ENCODE results near the gene ADAMTS16.
"Not testable (repeated sequence)": the region's sequence is repeated elsewhere in the genome, so short reads cannot be mapped to it uniquely, and the experiment has no call there.

ADAMTS16 gene

DNA sequence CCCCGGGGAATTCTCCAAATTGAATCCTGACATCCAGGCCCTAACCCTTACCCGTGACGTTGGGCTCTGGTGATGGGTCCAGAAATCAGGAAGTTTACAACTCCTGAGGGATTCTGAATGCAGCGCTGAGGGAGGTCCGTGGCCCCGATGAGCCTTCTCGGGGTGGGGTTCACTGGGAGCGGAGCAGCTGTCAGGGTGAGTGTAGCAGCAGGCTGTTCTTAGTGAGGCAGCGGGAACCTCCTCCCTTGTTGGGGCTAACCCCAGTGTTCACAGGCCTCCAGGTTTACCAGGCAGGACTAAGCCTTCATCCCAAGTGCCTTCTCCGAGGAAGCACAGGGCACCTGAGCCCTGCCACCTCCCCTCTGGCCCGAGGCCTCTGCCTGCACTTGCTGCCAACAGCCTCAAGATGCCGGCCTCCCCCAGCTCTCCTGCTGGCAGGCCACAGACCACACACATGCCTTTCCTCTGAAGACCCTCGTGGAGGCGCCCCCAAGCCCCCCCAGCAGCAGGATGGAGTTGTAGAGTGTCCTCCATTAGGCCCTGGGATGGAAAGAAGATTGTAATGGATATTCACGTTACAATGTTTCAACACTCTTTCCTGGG, 7.3 kb upstream of the ADAMTS16 start:
- DNase-seq (ENCODE audit: low read depth in 1 of 2, low spot score in 1 of 2): no peak
- TF ChIP-seq JUND (IDR thresholded peaks at IDR 0.05; ENCODE audit: low read depth): no peak
- in situ Hi-C loops (cut with HindIII; ENCODE audit: low pct_unique_long_range_greater_than_20kb, low sequenced_read_pairs): no loop called here

DNA sequence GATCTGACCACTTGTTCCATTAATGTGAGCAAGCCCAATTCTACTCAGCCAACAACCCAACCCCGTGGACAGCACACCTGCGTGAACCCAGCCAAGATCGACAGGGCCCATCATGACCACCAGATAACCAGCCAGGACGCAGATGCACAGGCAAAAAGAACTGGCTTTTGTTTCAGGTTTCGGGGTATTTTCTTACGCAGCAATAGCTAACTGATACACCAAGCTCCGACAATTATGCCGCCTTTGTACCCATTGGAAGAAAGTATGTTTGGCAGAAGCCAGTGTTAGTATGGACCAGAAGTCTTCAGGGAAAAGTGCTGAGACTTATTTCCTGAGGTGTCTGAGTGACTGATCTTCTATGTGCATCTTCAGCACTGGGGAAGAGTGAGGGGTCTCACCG, 6.0 kb upstream of the ADAMTS16 start:
- no peak for DNase-seq (ENCODE audit: low read depth in 1 of 2, low spot score in 1 of 2)
- in situ Hi-C loops (cut with HindIII; ENCODE audit: low pct_unique_long_range_greater_than_20kb, low sequenced_read_pairs): no loop called here
- no peak for TF ChIP-seq JUND (IDR thresholded peaks at IDR 0.05; ENCODE audit: low read depth)

DNA sequence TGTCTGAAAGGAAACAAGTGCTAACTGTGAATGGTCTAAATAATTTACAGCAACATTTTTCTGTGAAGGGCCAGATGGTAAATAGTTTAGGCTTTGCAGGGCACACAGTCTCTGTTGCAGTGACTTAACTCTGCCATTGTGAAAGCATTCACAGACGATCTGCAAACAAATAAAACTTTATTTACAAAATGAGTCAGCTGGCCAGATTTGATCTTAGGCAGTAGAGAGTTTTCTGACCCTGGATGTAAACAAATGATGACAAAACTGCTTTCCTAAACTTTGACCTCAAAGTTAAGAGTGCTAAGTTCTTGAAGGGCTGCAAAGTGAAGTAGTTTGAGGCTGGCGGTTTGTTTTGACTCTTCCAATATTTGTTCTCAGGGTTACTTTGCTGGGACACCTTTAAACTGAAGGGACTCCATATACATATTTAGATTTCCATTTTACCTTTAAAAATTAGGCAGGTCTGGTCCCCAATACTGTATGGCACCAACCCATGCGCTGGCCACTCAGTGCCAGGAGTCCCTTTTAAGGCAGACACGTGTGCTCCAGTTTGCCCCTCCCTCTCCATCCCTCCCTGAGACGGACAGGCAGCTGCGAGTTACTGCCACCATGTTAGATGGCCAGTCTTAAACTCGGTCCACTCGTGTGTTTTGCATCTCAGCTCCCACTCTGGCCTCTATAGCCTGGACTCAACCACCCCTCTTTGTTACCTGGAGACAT, 4.0 kb upstream of the ADAMTS16 start:
- peak; percentile 95 for TF ChIP-seq JUND (IDR thresholded peaks at IDR 0.05; ENCODE audit: low read depth)
- in situ Hi-C loops (cut with HindIII; ENCODE audit: low pct_unique_long_range_greater_than_20kb, low sequenced_read_pairs): no loop called here
- peak; percentile 45 to 75 for DNase-seq (ENCODE audit: low read depth in 1 of 2, low spot score in 1 of 2)

DNA sequence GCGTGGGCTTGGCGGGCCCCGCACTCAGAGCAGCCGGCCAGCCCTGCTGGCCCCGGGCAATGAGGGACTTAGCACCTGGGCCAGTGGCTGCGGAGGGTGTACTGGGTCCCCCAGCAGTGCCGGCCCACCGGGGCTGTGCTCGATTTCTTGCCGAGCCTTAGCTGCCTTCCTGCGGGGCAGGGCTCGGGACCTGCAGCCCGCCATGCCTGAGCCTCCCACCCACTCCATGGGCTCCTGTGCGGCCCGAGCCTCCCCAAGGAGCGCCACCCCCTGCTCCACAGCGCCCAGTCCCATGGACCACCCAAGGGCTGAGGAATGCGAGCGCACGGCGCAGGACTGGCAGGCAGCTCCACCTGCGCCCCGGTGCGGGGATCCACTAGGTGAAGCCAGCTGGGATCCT, 2.3 kb upstream of the ADAMTS16 start:
- in situ Hi-C loops (cut with HindIII; ENCODE audit: low pct_unique_long_range_greater_than_20kb, low sequenced_read_pairs); DNase-seq (ENCODE audit: low read depth in 1 of 2, low spot score in 1 of 2): not testable (repeated sequence)

DNA sequence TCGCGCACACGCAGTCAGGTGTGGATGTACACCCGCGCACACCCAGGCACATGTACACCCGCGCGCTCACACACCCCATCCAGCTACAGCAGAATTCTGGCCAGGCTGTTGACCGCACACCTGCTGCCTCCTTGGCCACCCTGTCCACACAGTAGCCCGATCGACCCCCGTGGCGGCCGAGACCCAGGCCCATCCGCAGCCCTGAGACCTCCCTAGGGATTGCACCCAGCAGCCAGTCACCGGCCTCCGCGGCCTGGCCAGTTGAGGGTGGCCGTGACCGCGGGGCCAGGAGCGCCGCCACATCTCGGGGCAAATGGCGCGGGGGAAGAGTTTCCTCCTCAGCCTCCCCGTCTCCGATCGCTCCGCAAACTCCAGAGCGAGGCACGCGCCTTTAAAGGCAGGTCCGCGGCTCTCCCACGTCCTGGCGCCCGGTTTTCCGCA, 774 bp upstream of the ADAMTS16 start:
- in situ Hi-C loops (cut with HindIII; ENCODE audit: low pct_unique_long_range_greater_than_20kb, low sequenced_read_pairs): no loop called here
- TF ChIP-seq JUND (IDR thresholded peaks at IDR 0.05; ENCODE audit: low read depth): no peak
- DNase-seq (ENCODE audit: low read depth in 1 of 2, low spot score in 1 of 2): no peak

DNA sequence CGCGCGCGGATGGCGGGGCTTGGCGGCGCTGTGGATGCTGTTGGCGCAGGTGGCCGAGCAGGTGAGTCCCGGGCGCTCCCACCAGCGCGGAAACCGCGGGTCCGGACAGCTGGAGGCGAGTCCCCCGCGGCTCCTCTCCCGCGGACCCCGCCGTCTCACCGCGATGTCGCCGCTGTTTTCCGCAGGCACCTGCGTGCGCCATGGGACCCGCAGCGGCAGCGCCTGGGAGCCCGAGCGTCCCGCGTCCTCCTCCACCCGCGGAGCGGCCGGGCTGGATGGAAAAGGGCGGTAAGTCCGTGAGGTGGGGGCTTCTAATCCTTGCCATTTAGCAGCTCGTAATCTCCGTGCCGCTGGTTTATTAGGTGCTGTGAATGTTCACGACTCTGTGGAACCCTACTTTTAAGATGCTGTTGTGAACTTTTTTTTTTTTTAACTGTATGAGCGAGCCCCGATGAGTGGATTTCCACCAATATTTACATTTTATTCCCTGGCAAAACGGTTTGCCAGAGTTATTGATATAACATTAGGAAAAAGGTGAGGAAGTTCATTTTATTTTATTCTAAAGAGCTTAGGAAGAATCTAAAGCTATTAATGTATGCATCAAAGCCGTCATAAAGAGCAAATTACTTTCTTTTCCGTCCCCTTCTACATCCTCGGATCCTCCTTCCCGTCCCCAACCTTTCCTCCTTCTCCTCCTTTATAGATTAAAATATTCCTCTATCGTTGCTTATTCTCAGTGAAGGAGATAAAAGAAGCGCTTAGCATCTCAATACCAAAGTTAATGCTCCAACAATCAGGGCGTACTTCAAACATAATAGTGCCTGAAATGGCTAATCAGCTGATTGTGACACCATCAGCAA, 579 bp downstream of the ADAMTS16 start:
- TF ChIP-seq JUND (IDR thresholded peaks at IDR 0.05; ENCODE audit: low read depth): no peak
- in situ Hi-C loops (cut with HindIII; ENCODE audit: low pct_unique_long_range_greater_than_20kb, low sequenced_read_pairs): no loop called here
- DNase-seq (ENCODE audit: low read depth in 1 of 2, low spot score in 1 of 2): no peak

DNA sequence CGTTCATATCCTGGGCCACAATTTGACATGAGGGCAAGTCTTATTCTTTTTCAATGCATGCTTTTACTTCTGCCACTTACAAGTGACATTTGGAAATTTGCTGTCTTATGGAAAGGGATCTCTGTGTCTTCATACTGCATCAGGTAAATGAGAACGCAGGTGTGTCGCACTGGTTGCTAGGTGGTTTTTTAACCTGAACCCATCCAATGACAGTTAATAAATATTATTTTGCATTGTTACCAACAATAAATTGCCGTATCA, 1.1 kb downstream of the ADAMTS16 start:
- in situ Hi-C loops (cut with HindIII; ENCODE audit: low pct_unique_long_range_greater_than_20kb, low sequenced_read_pairs): no loop called here
- no peak for DNase-seq (ENCODE audit: low read depth in 1 of 2, low spot score in 1 of 2)
- TF ChIP-seq JUND (IDR thresholded peaks at IDR 0.05; ENCODE audit: low read depth): no peak

DNA sequence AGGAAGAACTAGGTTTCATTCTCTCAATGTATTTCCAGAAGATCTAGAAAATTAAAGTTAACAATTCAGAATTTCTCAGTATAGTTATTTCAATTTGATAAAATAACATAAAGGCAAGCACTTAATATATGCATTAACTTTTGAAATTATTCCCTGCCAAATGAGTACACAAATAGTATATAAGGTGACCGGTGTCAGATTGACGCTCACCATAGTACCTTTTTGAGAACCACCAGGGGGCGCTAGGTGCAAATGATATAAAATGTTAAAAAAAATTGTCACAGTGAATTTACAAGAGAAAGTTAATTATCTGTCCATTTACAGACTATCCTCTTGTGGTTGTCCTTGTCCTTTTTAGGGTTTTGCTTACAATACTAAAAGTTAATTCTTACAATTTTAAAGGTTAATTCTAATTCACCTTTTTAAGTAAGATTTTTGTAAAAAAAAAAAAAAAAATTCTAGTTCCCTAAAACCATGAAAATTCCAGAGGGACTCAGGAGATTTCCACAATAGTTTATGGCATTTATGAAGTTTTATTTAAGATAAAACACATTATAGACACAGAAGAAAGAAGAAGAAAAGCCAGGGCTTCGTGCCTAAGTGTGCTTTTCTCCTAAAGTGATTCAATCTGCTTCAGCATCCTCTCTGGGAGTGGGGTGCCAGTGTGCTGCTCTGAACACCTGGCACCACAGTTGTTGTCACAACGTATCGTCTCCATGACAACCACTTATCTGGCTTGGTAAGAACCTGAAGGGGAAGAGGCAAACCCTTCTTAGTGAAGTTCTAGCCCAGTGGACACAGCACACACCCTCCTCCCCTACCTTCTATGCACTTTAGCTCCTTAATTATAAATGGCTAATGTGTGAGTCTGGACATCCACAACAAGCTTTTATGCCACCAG, 1.7 kb downstream of the ADAMTS16 start:
- in situ Hi-C loops (cut with HindIII; ENCODE audit: low pct_unique_long_range_greater_than_20kb, low sequenced_read_pairs): no loop called here
- TF ChIP-seq JUND (IDR thresholded peaks at IDR 0.05; ENCODE audit: low read depth): no peak
- peak; percentile 61 to 75 for DNase-seq (ENCODE audit: low read depth in 1 of 2, low spot score in 1 of 2)

DNA sequence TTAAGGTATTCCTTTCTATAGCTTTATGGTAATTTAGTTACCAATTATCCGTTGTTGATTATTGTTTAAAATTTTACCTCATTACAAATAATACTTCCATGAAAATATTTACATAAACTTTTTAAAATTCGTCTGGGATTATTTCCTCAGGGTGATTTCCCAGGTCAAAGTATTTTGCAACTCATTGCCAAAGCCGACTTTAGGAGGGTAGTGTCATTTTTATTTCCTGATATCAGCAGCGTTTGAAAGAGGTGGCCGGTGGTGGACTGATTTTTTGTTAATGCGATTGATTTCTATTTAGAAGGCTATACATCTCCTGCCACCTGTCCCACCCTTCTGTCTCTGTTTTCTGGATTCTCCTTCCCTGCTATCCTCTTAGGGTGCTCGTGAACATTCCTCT, 4.3 kb downstream of the ADAMTS16 start:
- TF ChIP-seq JUND (IDR thresholded peaks at IDR 0.05; ENCODE audit: low read depth): no peak
- DNase-seq (ENCODE audit: low read depth in 1 of 2, low spot score in 1 of 2): no peak
- in situ Hi-C loops (cut with HindIII; ENCODE audit: low pct_unique_long_range_greater_than_20kb, low sequenced_read_pairs): no loop called here

DNA sequence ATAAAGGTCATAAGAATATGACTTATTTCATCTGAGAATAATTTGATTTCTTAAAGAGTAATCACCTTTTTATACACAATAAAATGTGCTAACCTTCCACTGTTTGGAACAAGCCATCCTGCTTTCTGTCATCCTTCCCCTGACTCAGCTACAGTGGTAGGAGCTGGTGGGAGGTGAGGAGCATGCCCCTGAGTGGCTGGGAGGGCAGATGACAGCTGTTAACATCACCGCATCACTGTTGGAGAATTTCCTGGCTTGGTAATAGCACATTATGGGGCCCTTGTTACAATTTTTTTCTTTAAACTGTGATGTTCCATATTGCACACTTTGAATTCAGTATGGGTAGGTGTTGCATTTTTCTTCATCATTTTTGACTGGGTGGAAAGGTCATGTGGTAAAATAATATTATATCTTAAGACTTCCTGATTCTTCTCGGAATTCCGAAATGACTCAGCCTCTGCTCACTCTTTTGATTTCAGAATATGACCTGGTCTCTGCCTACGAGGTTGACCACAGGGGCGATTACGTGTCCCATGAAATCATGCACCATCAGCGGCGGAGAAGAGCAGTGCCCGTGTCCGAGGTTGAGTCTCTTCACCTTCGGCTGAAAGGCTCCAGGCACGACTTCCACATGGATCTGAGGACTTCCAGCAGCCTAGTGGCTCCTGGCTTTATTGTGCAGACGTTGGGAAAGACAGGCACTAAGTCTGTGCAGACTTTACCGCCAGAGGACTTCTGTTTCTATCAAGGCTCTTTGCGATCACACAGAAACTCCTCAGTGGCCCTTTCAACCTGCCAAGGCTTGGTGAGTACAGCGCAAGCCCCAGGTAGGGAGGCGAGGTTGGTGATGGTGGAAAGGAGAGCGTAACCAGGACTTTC, 5.8 kb downstream of the ADAMTS16 start:
- no peak for DNase-seq (ENCODE audit: low read depth in 1 of 2, low spot score in 1 of 2)
- TF ChIP-seq JUND (IDR thresholded peaks at IDR 0.05; ENCODE audit: low read depth): no peak
- in situ Hi-C loops (cut with HindIII; ENCODE audit: low pct_unique_long_range_greater_than_20kb, low sequenced_read_pairs): no loop called here

DNA sequence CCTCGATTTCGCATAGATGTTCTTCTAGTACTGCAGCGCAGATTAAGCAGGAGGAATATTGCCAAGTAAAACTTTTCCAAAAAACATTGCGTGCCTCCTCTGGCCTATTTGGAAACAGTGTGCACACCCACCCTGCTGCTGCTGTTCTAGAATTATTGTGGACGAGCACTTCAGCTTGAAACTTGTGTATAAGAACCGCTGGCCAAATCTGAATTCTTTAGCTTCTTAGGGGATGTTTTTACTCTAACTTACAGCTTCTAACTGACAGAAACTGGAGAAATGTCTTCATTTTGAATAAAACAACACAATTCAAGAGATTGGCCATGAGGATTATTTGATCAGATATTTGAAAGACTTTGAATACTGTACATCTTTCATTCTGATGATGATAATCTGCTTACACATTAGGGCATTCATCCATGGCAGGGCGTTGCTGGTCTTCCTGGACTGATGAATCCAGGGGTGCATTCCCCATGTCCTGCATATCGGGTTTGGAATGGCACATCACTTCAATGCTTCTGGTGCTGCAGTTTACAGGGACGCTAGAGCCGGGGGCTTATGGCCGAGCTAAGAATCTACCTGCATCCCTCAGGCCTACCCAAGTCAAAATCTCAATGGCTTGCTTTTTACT, 6.5 kb downstream of the ADAMTS16 start:
- TF ChIP-seq JUND (IDR thresholded peaks at IDR 0.05; ENCODE audit: low read depth): no peak
- in situ Hi-C loops (cut with HindIII; ENCODE audit: low pct_unique_long_range_greater_than_20kb, low sequenced_read_pairs): no loop called here
- DNase-seq (ENCODE audit: low read depth in 1 of 2, low spot score in 1 of 2): no peak

Data from T47D (cell line).